Nephron progenitor cell (in vitro differentiated cells): ENCODE data around the gene CACNA2D4.

ENCODE experiments used
- DNase-seq: peaks from one replicate; pipeline ENCODE4 v3.0.0; 2021
- H3K27ac Mint-ChIP-seq: 2 replicates; pipeline ENCODE4 v1.8.0; 2021; ENCODE audit warnings: mild to moderate bottlenecking, moderate library complexity, mixed read lengths
- H3K27me3 Mint-ChIP-seq: 2 replicates; pipeline ENCODE4 v1.8.0; 2021; ENCODE audit warnings: mild to moderate bottlenecking, low read depth, mixed read lengths; ENCODE audit not compliant: poor library complexity
- H3K36me3 Mint-ChIP-seq: 2 replicates; pipeline ENCODE4 v1.8.0; 2021; ENCODE audit warnings: low read depth, mixed read lengths
- H3K4me1 Mint-ChIP-seq: 2 replicates; pipeline ENCODE4 v1.8.0; 2021; ENCODE audit warnings: mixed read lengths
- H3K4me3 Mint-ChIP-seq: 2 replicates; pipeline ENCODE4 v1.8.0; 2021; ENCODE audit warnings: mild to moderate bottlenecking, moderate library complexity, mixed read lengths
- H3K9me3 Mint-ChIP-seq: 2 replicates; pipeline ENCODE4 v1.8.0; 2021; ENCODE audit warnings: mild to moderate bottlenecking, moderate library complexity, mixed read lengths
- CTCF ChIP-seq: fragments of 200-600 bp; sonication (generic); IDR thresholded peaks from 2 replicates; pipeline ENCODE4 v1.5.0; 2021; ENCODE audit warnings: antibody characterized with exemption

CACNA2D4 gene

GRCh38 chr12:1884651-1885050 lies 33.8 kb downstream of the CACNA2D4 start:
- Mint-ChIP-seq H3K9me3 (peaks cover 37% of the 10 kb centered on the region), H3K4me3 (no peak overlapping the region), H3K27me3 (peaks cover 18% of the 10 kb centered on the region), H3K27ac (no peak overlapping the region), H3K36me3 (peaks cover 16% of the 10 kb centered on the region), H3K4me1 (peaks cover 14% of the 10 kb centered on the region)
- no peak for DNase-seq
- no peak for TF ChIP-seq CTCF

DNA sequence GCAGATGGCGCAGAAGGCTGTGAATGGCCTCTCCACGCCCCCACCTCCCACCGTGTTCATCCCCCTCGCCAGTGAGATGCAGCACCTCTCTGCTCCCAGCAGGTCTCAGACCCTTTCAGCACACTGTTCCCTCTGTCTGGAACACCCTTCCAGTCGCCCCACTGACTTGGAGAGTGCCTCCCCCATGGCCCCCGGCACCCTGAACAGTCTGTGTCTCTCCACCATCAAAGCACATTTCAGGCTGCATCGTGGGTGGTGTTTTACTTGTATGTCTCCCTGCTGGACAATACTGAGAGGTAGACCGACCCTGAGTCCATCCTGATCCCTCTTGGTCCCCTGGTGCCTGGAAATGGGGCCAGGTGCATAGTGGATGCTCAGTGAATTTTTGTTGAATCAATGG lies 34.9 kb downstream of the CACNA2D4 start:
- Mint-ChIP-seq H3K4me3 (no peak overlapping the region), H3K4me1 (peaks cover 14% of the 10 kb centered on the region), H3K27me3 (peaks cover 16% of the 10 kb centered on the region), H3K27ac (no peak overlapping the region), H3K36me3 (peaks cover 9% of the 10 kb centered on the region), H3K9me3 (peaks cover 25% of the 10 kb centered on the region)
- DNase-seq, result no peak
- TF ChIP-seq CTCF, result no peak

DNA sequence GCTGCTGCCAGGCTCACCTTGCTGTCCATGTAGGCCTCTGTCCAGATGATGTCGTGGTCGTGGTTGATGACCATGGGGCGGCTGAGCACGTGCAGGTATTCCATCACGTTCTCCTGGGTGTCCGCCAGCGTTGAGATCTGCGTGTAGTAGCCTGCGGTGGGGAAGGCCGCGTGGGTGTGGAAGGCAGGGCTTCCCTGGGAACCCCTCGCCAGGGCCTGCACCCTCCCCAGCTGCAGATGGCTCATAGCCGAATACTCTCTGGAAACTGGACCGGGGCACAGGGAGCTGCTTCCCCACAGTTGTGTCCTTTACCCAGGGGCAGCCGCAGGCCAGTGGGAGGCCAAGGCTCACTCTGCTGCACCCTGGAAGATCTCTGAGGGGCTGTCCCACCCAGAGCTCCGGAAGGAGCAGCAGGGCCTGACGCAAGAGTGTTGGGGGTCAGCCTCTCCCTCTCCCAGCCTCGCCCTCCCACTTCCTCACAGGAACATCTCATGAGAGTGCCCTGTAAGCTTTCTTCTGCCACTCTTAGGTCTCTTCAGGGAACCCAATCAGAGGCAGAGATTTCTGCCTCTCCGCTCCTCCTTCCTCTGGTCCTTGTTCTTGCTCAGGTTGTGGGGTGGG lies 35.5 kb downstream of the CACNA2D4 start:
- H3K36me3 Mint-ChIP-seq, result peaks cover 7% of the 10 kb centered on the region
- peaks cover 19% of the 10 kb centered on the region for H3K4me1 Mint-ChIP-seq
- no peak overlapping the region for H3K27ac Mint-ChIP-seq
- no peak overlapping the region for H3K4me3 Mint-ChIP-seq
- peaks cover 20% of the 10 kb centered on the region for H3K9me3 Mint-ChIP-seq
- DNase-seq, result no peak
- H3K27me3 Mint-ChIP-seq, result peaks cover 14% of the 10 kb centered on the region
- no peak for TF ChIP-seq CTCF

GRCh38 chr12:1882405-1882804 lies 36.0 kb downstream of the CACNA2D4 start:
- peaks cover 14% of the 10 kb centered on the region for H3K9me3 Mint-ChIP-seq
- peaks cover under 1% of the 10 kb centered on the region for H3K36me3 Mint-ChIP-seq
- no peak for DNase-seq
- H3K27ac Mint-ChIP-seq, result no peak overlapping the region
- peaks cover 16% of the 10 kb centered on the region for H3K27me3 Mint-ChIP-seq
- H3K4me1 Mint-ChIP-seq, result peaks cover 22% of the 10 kb centered on the region
- no peak for TF ChIP-seq CTCF
- no peak overlapping the region for H3K4me3 Mint-ChIP-seq

DNA sequence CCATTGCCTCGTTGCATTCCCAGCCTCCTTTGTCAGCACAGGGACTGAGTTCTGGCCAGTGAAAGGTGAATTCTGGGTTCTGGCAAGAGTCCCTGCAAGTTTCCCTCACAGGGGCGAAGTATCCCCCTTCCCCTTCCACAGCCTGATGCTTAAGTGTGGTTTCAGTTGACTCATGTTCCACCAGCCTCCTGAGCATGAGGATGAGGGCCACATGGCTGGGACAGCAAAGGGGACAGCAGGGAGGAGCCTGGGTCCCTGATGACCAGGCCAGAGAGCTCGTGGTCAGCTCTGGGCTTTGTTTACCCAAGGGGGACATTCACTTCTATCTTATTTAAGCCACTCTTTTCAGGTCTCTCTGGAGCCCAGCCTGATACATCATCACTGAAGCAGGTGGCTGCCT lies 36.5 kb downstream of the CACNA2D4 start:
- H3K4me1 Mint-ChIP-seq, result peaks cover 25% of the 10 kb centered on the region
- H3K27ac Mint-ChIP-seq, result no peak overlapping the region
- no peak overlapping the region for H3K4me3 Mint-ChIP-seq
- DNase-seq, result no peak
- no peak for TF ChIP-seq CTCF
- H3K9me3 Mint-ChIP-seq, result peaks cover 10% of the 10 kb centered on the region
- H3K27me3 Mint-ChIP-seq, result peaks cover 16% of the 10 kb centered on the region
- H3K36me3 Mint-ChIP-seq, result no peaks in the 10 kb centered on the region

DNA sequence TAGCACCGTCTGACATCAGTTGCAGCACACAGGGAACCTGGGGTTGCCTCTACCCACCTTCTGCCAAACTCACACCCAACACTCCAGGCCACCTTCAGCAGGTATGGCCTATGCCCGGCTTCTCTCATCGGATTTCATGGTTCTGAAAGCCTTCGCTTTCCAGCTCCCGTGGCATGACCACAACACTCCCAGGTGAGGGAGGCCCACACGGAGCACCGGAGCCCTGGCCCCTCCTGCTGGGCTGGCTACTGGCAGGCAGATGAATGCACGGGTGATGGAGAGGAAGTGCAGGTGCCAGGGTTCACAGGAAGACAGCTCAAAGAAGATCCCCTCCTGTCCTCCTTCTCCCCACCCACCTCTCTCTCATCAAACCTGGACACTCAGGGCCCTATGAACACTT lies 37.2 kb downstream of the CACNA2D4 start:
- Mint-ChIP-seq H3K9me3 (peaks cover 5% of the 10 kb centered on the region), H3K27ac (no peak overlapping the region), H3K36me3 (no peaks in the 10 kb centered on the region), H3K4me1 (peaks cover 31% of the 10 kb centered on the region), H3K27me3 (peaks cover 20% of the 10 kb centered on the region), H3K4me3 (no peak overlapping the region)
- no peak for TF ChIP-seq CTCF
- DNase-seq, result no peak
